Activated B cell treated with CpG ODN at 0.5 μM for 24 hours (primary cell): Measurements from ENCODE around the gene LCN12. TPM values are rescaled to one million over a fixed set of nuclear protein-coding genes. Genes with fewer than 3 reads are reported as not detected.

Experiments
- ATAC-seq: fragments of 200-7000 bp; cut with Tn5 transposase; one replicate; pipeline ENCODE4 v1.10.0; 2021; ENCODE audit warnings: low read depth, mild to moderate bottlenecking, moderate library complexity
- CTCF ChIA-PET: fragments of 350-600 bp; sonication (Branson Sonifier 250); formaldehyde crosslinking; loops from one replicate; lab custom pipeline; 2021; ENCODE audit warnings: antibody characterized with exemption; lab: Charles Lee
- POLR2A ChIA-PET: fragments of 350-600 bp; sonication (Branson Sonifier 250); formaldehyde crosslinking; loops from one replicate; lab custom pipeline; 2021; ENCODE audit warnings: antibody characterized with exemption; lab: Charles Lee
- DNase-seq: peaks from one replicate; pipeline ENCODE4 v3.0.0; 2022
- H3K27ac Mint-ChIP-seq: one replicate; pipeline ENCODE4 v1.8.0; 2020; ENCODE audit warnings: mixed read lengths
- H3K27me3 Mint-ChIP-seq: one replicate; pipeline ENCODE4 v1.8.0; 2021; ENCODE audit warnings: mixed read lengths
- H3K36me3 Mint-ChIP-seq: one replicate; pipeline ENCODE4 v1.8.0; 2021; ENCODE audit warnings: low read depth, mixed read lengths
- H3K4me1 Mint-ChIP-seq: one replicate; pipeline ENCODE4 v1.8.0; 2021; ENCODE audit warnings: mixed read lengths
- H3K4me3 Mint-ChIP-seq: one replicate; pipeline ENCODE4 v1.8.0; 2020; ENCODE audit warnings: mild to moderate bottlenecking, mixed read lengths
- H3K9me3 Mint-ChIP-seq: one replicate; pipeline ENCODE4 v1.8.0; 2020; ENCODE audit warnings: mixed read lengths
- intact Hi-C: fragments of 100-400 bp; cut with micrococcal nuclease; formaldehyde crosslinking; loops from one replicate; pipeline ENCODE4 v1.15.1; 2024
- total RNA-seq: library from RNA; stranded (reverse); gene quantifications from 2 replicates; pipeline ENCODE4 v1.2.3, GENCODE V29; 2022
- TF ChIP-seq, protein P1 (sequence below): fragments of 200-600 bp; IDR thresholded peaks from one replicate; pipeline ENCODE4 v1.8.0; 2022; ENCODE audit warnings: antibody characterized with exemption, mild to moderate bottlenecking

Gene LCN12
- total RNA-seq, 1 donor from 2014 or later, result 2.4 TPM

DNA sequence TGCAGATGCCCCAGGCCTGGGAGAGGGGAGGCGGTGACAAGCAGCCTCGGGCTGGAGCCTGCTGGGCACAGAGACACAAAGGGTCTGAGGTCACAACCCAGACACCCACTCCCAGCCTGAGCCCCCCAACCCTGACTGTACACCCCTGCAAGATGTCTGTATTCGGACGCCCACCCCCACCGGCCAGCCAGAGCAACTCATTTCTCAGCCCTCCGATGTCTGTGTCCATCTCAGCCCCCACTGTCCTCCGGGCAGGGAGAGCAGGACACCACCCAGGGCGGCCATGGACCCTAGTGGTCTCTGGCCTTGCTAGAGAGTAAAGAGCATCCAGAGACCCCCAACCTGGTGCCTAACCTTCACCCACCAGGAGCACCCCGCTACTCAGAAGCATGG lies 3.9 kb downstream of the LCN12 start:
- ChIA-PET POLR2A (no interaction called here), CTCF (no interaction called here)
- intact Hi-C loops, result no loop called here
- TF ChIP-seq, protein P1, sequence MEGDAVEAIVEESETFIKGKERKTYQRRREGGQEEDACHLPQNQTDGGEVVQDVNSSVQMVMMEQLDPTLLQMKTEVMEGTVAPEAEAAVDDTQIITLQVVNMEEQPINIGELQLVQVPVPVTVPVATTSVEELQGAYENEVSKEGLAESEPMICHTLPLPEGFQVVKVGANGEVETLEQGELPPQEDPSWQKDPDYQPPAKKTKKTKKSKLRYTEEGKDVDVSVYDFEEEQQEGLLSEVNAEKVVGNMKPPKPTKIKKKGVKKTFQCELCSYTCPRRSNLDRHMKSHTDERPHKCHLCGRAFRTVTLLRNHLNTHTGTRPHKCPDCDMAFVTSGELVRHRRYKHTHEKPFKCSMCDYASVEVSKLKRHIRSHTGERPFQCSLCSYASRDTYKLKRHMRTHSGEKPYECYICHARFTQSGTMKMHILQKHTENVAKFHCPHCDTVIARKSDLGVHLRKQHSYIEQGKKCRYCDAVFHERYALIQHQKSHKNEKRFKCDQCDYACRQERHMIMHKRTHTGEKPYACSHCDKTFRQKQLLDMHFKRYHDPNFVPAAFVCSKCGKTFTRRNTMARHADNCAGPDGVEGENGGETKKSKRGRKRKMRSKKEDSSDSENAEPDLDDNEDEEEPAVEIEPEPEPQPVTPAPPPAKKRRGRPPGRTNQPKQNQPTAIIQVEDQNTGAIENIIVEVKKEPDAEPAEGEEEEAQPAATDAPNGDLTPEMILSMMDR, result no peak
- no peak for ATAC-seq
- Mint-ChIP-seq H3K9me3 (no peaks in the 10 kb centered on the region), H3K36me3 (no peaks in the 10 kb centered on the region), H3K4me1 (no peaks in the 10 kb centered on the region), H3K27ac (no peak overlapping the region), H3K4me3 (no peak overlapping the region), H3K27me3 (peaks cover 2% of the 10 kb centered on the region)
- DNase-seq, result no peak

DNA sequence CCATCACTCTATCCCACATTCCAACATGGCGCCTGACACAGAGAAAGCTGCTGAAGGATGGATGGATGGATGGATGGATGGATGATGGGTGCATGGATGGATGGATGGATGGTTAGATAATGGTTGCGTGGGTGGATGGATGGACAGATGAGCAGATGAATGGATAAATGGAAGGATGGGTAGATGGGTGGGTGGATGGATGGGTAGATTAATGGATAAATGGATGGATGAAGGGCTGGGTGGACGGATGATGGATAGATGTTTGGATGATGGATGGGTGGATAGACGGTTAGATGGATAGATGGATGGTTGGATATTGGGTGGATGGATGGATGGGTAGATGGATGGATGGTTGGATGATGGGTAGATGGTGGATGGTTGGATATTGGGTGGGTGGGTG lies 4.5 kb downstream of the LCN12 start:
- Mint-ChIP-seq H3K9me3 (no peaks in the 10 kb centered on the region), H3K36me3 (no peaks in the 10 kb centered on the region), H3K27me3 (peaks cover 2% of the 10 kb centered on the region), H3K27ac (no peak overlapping the region), H3K4me1 (no peaks in the 10 kb centered on the region), H3K4me3 (no peak overlapping the region)
- ATAC-seq (no peak), DNase-seq (no peak)
- CTCF ChIA-PET, result no interaction called here
- POLR2A ChIA-PET, result no interaction called here
- TF ChIP-seq, protein P1, result no peak
- intact Hi-C loops, result no loop called here

DNA sequence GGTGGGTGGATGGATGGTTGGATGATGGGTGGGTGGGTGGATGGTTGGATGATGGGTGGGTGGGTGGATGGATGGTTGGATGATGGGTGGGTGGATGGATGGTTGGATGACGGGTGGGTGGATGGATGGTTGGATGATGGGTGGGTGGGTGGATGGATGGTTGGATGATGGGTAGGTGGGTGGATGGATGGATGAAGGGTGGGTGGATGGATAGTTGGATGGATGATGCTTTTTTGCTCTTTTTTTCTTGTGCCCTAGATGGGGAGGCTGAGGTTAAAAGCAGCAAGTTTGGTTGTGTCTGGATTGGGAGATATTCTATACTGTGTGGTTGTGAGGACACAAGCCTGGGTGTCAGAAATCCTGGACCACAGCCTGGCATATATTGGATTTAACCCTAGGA lies 5.4 kb downstream of the LCN12 start:
- peaks cover 2% of the 10 kb centered on the region for H3K27me3 Mint-ChIP-seq
- intact Hi-C loops, result no loop called here
- H3K27ac Mint-ChIP-seq, result no peak overlapping the region
- POLR2A ChIA-PET, result no interaction called here
- ATAC-seq (no peak), DNase-seq (no peak)
- CTCF ChIA-PET, result no interaction called here
- no peaks in the 10 kb centered on the region for H3K36me3 Mint-ChIP-seq
- H3K4me3 Mint-ChIP-seq, result no peak overlapping the region
- no peaks in the 10 kb centered on the region for H3K9me3 Mint-ChIP-seq
- no peaks in the 10 kb centered on the region for H3K4me1 Mint-ChIP-seq
- TF ChIP-seq, protein P1, result no peak

DNA sequence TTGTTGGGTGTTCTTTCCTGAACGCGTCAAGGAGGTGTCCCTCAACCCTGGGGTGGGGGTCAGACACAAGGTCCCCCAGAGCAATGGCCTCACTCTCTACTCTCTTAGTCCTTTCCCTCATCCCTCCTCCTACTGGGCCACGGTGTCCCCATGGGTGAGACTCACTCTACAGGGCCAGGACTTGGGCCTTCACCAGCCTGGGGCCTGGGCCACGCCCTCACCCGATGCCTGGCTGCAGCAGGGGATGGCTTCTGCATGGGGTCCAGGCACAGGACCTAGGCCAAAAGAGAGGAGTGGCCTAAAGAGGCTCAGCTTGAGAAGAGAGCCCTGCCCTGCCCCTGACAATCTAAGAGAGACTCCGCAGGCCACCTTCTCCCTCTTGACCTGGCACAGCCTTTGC lies 5.8 kb downstream of the LCN12 start:
- CTCF ChIA-PET, result no interaction called here
- H3K4me1 Mint-ChIP-seq, result no peaks in the 10 kb centered on the region
- no peak overlapping the region for H3K4me3 Mint-ChIP-seq

DNA sequence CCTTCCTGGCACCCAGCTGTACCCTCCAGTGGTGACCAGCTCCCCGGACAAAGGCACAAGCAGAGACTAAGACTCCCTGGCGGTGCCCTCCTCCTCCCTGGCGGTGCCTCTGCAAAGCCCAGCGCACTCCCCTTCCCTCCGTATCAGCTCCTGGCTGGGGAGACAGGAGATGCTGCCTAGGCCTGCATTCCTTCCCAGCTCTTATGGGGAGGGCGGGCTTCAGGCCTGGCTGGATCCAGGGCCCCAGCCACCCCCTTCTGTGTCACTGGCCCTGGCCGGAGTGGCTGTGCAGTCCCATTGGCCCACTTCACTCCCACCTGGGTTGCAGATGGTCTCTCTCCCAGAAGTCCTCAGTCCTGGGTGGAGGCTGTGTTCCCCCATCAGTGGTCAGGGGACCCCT lies 6.4 kb downstream of the LCN12 start:
- ATAC-seq, result no peak
- DNase-seq, result no peak
- ChIA-PET POLR2A (interaction anchor here (0.6 kb wide), 1 partner anchor 176 kb away, joined by 4 read pairs; no protein-coding TSS in a partner anchor), CTCF (no interaction called here)
- intact Hi-C loops, result no loop called here
- no peaks in the 10 kb centered on the region for H3K9me3 Mint-ChIP-seq
- H3K36me3 Mint-ChIP-seq, result no peaks in the 10 kb centered on the region
- TF ChIP-seq, protein P1, result no peak
- no peak overlapping the region for H3K27ac Mint-ChIP-seq
- no peaks in the 10 kb centered on the region for H3K4me1 Mint-ChIP-seq
- H3K4me3 Mint-ChIP-seq, result no peak overlapping the region
- peaks cover 2% of the 10 kb centered on the region for H3K27me3 Mint-ChIP-seq

More for the DNA sequence above, 5.8 kb downstream of the LCN12 start:
- H3K36me3 Mint-ChIP-seq, result no peaks in the 10 kb centered on the region
- DNase-seq (no peak), ATAC-seq (no peak)
- H3K9me3 Mint-ChIP-seq, result no peaks in the 10 kb centered on the region
- peaks cover 2% of the 10 kb centered on the region for H3K27me3 Mint-ChIP-seq
- intact Hi-C loops, result no loop called here
- POLR2A ChIA-PET, result interaction anchor here (0.6 kb wide), 1 partner anchor 177 kb away, joined by 4 read pairs; no protein-coding TSS in a partner anchor
- TF ChIP-seq, protein P1, result no peak
- H3K27ac Mint-ChIP-seq, result no peak overlapping the region
